ENCODE measurements around the gene BAAT.
"Not testable (repeated sequence)": the region's sequence is repeated elsewhere in the genome, so short reads cannot be mapped to it uniquely, and the experiment has no call there.

Gene BAAT

DNA sequence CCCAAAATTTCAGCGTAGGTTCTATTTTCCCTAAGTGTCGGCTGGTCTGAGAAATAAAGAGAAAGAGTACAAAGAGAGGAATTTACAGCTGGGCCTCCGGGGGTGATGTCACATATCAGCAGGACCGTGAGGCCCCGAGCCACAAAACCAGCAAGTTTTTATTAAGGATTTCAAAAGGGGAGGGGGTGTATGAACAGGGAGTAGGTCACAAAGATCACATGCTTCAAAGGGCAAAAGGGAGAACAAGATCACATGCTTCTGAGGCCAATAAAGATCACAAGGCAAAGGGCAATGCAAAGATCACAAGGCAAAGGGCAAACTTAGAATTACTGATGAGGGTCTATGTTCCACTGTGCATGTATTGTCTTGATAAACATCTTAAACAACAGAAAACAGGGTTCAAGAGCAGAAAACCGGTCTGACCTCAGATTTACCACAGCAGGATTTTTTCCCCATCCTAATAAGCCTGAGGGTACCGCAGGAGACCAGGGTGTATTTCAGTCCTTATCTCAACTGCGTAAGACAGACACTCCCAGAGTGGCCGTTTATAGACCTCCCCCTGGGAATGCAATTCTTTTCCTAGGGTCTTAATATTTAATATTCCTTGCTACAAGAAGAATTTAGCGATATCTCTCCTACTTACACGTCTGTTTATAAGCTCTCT, at the start of gene BAAT:
Gene BAAT (minus strand): TSS at position 134 of the 664 bp plus-strand sequence. CDS start 13,602 bp downstream, outside the sequence.
- H3K4me3 ChIP-seq (ENCODE audit: low read length) = not testable (repeated sequence)

DNA sequence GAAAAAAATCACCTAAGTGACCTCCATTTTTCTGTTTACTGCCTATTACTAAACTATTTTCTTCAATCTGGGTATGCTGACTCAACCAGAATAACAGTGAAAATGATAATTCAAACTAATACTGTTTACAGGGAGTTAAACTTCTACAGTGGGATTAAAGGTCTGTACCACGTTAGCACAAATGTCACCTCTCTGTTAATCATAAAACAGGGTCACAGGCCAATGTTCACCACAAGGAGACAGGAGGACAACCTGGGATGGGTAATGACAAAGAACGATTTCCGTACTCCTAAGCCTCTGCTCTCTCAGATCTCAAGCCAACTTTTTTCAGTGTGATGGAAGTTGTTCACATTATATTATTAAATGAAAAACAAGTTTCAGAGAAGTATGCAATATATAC, 48.4 kb upstream of the BAAT start:
- TF ChIP-seq ZNF274 (IDR thresholded peaks at IDR 0.05; ENCODE audit: low read depth, low read length) = no peak
- H3K4me3 ChIP-seq (ENCODE audit: low read length) = no peak overlapping the region

DNA sequence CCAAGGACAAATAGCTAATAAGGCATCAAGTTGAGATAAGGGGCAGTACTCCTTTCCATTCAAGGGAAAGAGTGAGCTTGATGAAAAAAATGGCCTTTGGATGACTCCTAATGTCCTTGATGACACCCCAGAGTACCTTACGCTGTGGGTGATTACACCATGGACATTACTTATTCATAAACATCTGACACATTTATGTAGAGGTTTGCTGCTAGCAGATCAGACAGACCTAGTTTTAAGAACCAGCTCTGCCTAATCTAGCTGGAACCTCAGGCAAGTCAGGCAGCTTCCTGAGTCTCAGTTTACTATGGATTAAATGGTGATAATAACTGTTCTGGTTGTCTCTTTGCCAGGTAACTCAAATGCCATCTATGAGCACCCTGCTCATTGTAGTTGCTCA, 47.9 kb upstream of the BAAT start:
- no peak for TF ChIP-seq ZNF274 (IDR thresholded peaks at IDR 0.05; ENCODE audit: low read depth, low read length)
- no peak overlapping the region for H3K4me3 ChIP-seq (ENCODE audit: low read length)

DNA sequence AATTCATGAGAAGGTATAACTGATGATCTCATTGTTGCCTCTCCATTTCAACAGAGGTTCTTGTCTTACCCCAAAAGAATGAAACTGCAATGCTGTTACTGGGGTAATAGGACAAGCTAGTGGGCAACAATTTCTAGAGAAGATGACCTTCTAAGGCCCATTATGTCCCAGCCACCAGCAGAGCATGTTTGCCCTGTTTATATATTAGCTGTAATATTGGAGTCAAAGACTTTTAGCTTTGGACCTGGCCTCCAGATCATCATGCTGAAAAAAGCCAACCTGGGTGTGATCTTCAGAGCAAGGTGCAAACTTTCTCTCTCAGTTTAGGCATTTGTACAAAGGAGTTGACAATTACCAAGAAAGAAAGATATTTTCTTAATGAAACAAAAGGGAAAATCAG, 47.4 kb upstream of the BAAT start:
- H3K4me3 ChIP-seq (ENCODE audit: low read length) = no peak overlapping the region
- TF ChIP-seq ZNF274 (IDR thresholded peaks at IDR 0.05; ENCODE audit: low read depth, low read length) = no peak

DNA sequence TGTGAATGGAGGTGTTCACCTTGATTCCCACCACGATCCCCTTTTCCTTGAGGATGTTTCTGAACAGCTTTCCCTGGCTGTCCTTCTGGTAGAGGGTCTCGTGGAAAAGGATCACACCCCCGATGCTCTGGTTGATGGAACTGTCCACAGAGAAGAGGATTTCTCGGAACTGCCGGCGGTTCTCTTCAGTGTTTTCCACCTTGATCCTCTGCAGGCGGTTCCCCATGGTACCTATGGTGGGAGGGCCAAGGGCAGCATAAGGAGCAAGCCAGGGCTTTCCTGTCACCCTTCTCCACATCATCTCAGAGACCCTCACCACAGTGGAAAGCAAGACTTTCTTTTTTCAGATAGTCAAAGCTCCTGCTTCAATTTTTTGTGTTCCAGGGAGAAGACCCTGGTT, 44.9 kb upstream of the BAAT start:
- H3K4me3 ChIP-seq (ENCODE audit: low read length) = no peak overlapping the region
- no peak for TF ChIP-seq ZNF274 (IDR thresholded peaks at IDR 0.05; ENCODE audit: low read depth, low read length)

DNA sequence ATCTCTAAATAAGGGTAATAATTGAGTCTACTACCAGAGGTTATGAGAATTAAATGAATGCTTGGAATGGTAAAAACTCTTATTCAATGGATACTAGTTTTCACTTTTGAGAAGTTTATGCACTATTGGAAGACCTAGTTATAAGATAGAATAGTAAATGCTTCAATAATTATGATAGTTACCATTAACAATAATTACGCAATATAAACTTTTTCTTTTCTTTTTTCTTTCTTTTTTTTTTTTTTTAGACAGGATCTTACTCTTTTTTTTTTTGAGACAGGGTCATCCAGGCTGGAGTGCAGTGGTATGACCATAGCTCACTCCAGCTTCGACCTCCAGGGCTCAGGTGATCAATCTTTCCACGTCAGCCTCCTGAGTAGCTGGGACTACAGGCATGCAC, 44.1 kb upstream of the BAAT start:
- TF ChIP-seq ZNF274 (IDR thresholded peaks at IDR 0.05; ENCODE audit: low read depth, low read length) = no peak
- H3K4me3 ChIP-seq (ENCODE audit: low read length) = no peak overlapping the region

DNA sequence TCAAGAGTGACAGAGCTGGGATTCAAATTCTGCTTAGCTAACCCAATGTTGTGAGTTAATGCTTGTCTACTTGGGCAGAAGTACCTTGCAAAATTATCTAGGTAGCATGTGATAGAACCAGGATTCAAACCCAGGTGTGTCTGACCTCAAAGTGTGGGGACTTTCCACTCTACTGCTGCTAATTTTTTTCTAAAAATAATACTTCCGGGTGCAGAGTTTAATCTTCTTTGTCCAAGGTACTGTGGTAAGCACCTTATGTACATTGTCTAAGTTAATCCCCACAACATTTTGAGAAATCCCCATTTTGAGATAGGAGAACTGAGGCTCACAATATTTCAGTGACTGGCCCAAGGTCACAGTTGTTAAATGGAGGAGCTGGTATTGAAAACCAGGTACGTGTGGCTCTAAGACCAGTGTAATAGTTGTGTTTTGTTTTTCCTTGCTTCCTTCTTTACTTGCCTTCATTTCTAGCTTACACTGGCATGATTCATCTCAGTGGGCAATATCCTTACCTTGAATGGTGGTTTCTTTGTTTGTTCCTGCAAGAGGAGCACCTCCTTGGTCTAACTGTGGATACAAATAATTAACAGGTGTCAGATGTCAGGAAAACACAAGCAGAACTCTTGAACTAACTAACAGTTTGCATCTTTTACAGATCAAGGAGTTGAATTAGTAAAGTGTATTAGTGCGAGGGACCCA, 43.3 kb upstream of the BAAT start:
- no peak overlapping the region for H3K4me3 ChIP-seq (ENCODE audit: low read length)
- TF ChIP-seq ZNF274 (IDR thresholded peaks at IDR 0.05; ENCODE audit: low read depth, low read length) = no peak

DNA sequence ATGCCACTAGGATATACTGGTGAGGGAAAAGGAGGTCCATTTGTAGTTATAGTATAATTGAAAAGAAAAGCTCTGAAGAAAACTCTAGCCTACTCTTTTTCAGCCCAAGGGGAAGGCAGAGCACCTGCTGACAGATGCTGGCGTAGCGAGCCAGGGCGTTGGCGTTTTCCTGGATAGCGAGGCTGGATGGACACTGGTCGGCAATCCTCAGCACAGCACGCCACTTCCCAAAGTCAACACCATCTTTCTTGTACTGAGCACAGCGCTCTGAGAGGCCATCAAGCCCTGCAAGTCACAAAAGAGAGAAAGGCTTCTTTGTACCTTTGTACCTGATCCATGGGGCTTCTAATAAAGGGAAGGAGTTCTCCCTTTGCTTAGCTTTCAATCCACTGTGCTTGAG, 42.6 kb upstream of the BAAT start:
- TF ChIP-seq ZNF274 (IDR thresholded peaks at IDR 0.05; ENCODE audit: low read depth, low read length) = no peak
- no peak overlapping the region for H3K4me3 ChIP-seq (ENCODE audit: low read length)

DNA sequence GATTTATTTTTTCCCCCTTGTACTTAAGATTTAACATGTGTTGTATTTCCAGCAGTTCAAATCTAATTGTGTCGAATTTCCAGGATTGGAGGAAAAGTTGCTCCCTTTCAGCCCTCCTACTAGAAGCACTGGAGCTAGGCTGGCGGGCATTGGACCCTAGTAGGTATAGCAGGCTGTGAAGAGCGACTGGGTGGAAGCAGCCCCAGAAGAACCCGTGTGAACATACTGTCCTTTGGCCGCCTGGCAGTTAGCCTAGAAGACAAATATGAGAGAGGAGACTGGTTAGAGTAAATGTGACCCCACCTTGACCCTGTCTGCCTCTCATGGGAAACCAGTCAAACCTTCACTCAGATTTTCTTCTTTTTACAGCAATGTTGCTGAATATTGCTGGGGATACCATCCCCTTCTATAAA, 36.9 kb upstream of the BAAT start:
- no peak overlapping the region for H3K4me3 ChIP-seq (ENCODE audit: low read length)

DNA sequence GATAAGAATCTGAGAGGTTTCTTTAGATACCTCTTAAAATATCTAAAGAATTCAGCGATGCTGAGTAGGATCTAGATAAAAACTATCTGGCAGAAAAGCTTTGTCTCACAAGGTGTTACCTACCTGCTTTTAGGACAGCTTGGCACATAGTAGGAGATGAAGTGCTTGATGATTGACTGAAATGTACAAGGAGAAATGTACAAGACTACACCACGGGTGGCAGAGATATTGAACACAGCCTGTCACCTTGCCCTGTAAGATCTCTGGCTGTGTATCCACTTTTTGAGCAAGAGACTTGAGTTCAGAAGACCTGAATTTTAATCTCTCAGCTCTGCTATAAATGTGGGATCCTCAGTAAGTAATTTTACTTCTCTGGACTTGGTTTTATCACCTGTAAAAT, 35.1 kb upstream of the BAAT start:
- no peak for TF ChIP-seq ZNF274 (IDR thresholded peaks at IDR 0.05; ENCODE audit: low read depth, low read length)
- H3K4me3 ChIP-seq (ENCODE audit: low read length) = no peak overlapping the region

More for the DNA sequence above, 36.9 kb upstream of the BAAT start:
- no peak for TF ChIP-seq ZNF274 (IDR thresholded peaks at IDR 0.05; ENCODE audit: low read depth, low read length)

DNA sequence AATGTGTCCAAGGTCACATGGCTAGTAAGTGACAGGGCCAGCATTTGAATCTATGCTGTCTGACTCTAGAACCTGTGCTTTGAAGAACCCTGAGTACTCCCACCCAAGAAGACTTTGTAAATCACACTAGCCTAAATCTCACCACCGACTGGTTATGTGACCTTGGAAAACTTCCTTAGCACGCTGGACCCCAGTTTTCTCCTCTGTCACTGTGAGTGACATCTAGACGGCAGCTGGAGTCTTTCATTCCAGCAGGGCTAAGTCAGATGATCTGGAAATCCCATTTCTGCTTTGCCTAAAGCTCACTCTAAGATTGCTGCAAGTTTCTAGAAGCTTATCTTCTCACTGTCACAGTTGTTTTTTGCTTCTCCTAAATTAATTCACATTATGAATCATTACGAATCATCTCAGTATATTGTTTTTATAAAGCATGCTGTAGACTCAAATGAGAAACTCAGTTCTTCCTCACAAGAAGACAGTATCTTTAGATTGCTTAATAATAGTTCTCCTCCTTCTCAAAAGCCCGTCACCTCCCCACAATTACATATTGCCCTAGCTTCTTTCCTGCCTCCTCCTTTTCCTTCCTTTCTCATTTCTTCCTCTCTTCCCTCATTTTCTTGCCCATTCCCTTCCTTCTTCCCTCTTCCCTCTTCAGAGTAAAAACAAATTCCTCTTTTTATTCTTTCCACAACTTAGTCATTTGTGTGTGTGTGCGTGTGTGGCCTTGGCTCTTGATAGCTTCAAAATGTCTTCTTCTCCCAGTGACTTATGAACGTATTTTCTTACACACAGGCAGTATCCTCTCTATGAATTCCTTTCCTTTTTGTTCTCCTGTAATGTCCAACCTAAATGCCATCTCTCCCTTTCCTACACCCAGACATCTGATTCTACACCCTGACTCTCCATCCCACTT, 34.0 kb upstream of the BAAT start:
- no peak for TF ChIP-seq ZNF274 (IDR thresholded peaks at IDR 0.05; ENCODE audit: low read depth, low read length)
- H3K4me3 ChIP-seq (ENCODE audit: low read length) = no peak overlapping the region

DNA sequence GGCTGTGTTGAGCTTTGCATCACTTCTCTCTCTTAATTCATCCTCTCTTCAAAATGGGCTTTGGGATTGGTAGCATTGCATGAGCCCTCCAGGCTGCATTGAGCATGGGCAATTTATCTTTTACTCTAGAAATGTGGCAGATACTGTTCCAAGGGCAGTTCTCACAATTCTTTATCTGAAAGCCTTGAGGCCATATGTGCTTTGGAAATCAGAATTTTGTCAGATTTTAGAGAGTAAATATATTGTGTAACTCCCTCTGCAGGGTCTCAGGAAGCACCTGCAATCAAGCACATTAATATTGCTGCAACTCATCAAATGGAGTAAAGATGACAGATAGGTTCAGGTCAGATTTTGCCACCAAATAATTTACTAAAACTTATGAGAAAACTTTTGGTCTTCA, 33.2 kb upstream of the BAAT start:
- no peak overlapping the region for H3K4me3 ChIP-seq (ENCODE audit: low read length)

DNA sequence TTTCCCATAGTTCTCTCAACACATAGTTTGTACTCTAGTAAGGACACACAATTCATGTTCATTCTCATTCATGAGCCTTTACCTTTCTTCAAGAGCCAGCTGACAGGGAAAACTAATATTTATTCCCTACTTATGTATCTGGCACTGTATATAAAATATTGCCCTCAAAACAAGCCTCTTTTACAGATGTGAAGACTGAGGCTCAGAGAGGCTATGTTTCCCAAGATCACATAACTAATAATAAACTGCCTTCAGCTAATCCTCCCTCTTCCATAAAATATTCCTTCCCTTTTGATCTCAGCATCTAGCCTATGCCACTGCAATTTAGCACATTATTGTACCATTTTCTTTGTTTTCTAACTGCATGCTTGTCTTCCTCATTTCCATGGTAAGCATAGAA, 32.6 kb upstream of the BAAT start:
- H3K4me3 ChIP-seq (ENCODE audit: low read length) = no peak overlapping the region
- no peak for TF ChIP-seq ZNF274 (IDR thresholded peaks at IDR 0.05; ENCODE audit: low read depth, low read length)

More for the DNA sequence above, 33.2 kb upstream of the BAAT start:
- no peak for TF ChIP-seq ZNF274 (IDR thresholded peaks at IDR 0.05; ENCODE audit: low read depth, low read length)

DNA sequence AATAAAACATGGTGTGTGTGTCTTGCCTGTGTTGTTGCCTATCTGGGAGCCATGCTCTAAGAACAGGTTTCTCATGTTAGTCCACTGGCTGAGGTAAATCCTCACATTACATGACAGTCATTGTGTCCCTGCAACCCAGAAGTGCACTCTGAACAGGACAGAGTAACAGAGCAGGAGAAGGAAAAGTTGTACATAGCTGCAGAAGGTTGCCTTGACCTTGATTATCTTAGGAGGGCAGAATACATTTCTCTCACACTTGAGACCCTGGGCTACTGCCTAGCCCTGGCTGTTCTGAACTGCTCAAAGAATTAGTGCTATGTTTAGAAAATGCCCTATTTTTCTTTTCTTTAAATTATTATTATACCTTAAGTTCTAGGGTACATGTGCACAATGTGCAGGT, 30.8 kb upstream of the BAAT start:
- TF ChIP-seq ZNF274 (IDR thresholded peaks at IDR 0.05; ENCODE audit: low read depth, low read length) = no peak
- no peak overlapping the region for H3K4me3 ChIP-seq (ENCODE audit: low read length)

DNA sequence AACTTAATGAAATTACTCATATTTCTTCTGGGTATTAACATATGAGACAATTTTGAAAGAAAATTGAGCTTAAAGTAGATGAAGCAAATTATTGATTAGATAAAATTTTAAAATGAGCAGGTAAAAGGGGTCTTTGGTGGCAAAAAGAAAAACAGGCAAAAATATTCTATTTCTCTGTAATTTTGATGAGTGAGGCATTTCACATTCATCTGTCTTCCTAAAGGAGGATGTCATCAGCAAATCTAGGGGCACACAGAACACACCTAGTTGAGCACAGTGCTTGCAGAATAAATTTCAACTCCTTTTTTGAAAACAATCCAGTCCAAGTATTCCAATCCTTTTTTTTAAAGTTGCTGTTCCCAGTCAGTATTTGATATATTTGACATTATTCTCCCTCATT, 30.0 kb upstream of the BAAT start:
- no peak overlapping the region for H3K4me3 ChIP-seq (ENCODE audit: low read length)
- no peak for TF ChIP-seq ZNF274 (IDR thresholded peaks at IDR 0.05; ENCODE audit: low read depth, low read length)
